ENCODE measurements around the gene NCLN.

- TF ChIP-seq CTCF (IDR thresholded peaks at IDR 0.05): no peak
- no peak for TF ChIP-seq EZH2 (IDR thresholded peaks at IDR 0.05)
Measured at GRCh38 chr19:3190470-3190770, 4.7 kb downstream of the NCLN start.

Measured in neural progenitor cell (in vitro differentiated cells).